ENCODE results near the gene PRLR. TPM values are rescaled to one million over a fixed set of nuclear protein-coding genes. Genes with fewer than 3 reads are reported as not detected.
A peak's percentile ranks its signal among the peaks of the same experiment; 100 is the strongest.
"Not testable (repeated sequence)": the region's sequence is repeated elsewhere in the genome, so short reads cannot be mapped to it uniquely, and the experiment has no call there.

PRLR gene
- total RNA-seq, 1 experiment from 2014 or later = 1.1 TPM

DNA sequence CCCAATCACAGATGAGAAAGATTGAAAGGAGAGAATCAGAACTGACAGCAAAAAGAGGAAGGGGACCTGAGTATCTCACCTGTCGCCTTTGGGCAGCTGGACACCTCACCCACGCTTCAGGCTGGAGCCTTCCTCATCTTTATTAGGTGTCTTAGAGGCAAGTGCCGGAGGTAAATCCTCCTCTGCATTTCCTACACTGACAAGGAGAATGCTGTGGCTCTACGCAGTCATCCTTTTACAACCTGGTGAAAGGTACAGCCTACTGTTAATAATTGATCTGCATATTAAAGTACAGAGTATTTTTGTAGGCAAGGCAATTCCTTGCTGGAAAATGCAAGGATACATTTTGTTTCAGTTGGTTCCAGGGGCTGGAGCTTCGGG is 34.8 kb downstream of the PRLR start:
- no peak for DNase-seq (ENCODE audit: low spot score)

- no peak for DNase-seq (ENCODE audit: low spot score)
Measured at GRCh38 chr5:35194635-35195471, 35.4 kb downstream of the PRLR start.

GRCh38 chr5:35192506-35192905 is 37.8 kb downstream of the PRLR start:
- DNase-seq (ENCODE audit: low spot score) = no peak

DNA sequence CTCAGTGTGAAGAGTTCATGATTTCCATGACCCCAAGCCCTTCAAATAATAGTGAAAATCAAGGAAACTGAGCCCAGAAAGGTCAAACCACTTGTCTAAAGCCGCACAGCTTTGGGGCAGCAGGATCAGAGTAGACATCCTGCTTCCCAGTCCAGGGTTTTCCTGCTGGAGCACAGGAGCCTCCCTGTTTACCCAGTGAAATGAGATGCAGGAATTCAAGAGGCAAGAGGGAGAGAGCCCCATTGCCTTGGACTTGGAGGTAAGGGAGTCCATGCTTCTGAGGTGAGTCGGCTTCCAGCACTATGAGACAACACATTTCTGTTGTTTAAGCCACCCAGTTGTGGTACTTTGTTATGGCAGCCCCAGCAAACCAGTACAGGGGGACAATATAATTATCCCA is 40.5 kb downstream of the PRLR start:
- DNase-seq (ENCODE audit: low spot score) = not testable (repeated sequence)

DNA sequence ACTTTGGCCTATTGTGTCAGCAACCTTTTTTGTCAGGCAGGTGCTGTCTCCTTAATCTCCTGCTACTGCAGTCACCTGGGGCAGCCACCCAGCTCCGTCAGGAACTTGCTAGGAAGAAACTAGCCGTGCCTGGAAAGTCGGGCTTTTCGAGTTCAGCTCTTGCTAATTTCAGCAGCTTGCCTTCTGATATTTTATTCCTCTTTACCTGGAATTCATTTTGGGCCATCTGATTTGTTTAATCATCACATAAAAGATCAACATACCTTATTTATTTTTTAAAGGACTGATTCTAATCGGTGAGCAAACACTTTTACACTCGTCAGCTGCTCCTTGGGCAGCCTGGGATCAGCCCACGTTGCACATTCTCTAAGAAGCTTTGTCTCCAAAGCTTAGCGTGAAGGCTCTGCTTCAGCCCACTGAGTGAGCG is 42.2 kb downstream of the PRLR start:
- DNase-seq (ENCODE audit: low spot score) = no peak

- DNase-seq (ENCODE audit: low spot score) = not testable (repeated sequence)
Measured at GRCh38 chr5:35187621-35188020, 42.7 kb downstream of the PRLR start.

- DNase-seq (ENCODE audit: low spot score) = no peak
Measured at GRCh38 chr5:35186749-35187148, 43.5 kb downstream of the PRLR start.

DNA sequence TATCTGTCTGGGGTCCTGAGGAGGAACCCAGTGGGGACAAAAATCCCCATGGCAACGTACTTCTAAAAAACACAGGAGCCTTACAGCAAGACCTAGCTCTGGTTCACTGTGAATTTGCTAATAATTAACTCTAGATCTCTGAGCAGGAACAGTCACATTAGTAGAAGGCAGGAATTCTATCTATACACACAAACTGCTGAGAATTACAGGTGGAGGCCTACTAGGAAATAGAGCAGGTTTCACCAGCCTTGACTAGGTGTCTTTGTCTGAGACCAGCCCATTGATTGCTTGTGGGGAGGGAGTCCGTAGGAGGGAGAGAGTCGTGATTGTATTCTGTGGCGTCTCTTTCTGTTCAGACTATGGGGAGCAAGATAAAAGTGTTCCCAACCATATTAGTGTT is 44.8 kb downstream of the PRLR start:
- no peak for DNase-seq (ENCODE audit: low spot score)

DNA sequence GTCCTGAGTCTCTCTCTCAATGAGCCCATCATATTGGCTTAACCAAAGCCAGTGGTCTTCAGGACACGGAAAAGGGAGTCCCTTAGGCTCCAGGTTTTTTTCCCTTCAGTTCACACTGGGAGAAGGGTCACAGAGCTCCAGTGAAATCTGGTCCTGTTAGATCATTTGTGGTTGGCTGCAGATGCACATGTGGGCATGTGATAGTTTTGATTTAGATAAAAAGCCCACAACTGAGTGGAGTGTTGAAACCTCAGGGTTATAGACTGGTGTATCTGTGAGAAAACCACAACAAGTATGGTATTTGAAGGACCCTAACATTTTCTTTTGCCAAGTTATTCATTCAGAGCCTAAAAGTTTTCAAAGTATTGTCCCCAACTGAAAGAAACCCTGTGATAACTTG is 46.7 kb downstream of the PRLR start:
- no peak for DNase-seq (ENCODE audit: low spot score)

GRCh38 chr5:35182910-35183535 is 47.3 kb downstream of the PRLR start:
- peak; percentile 61 for DNase-seq (ENCODE audit: low spot score)

- no peak for DNase-seq (ENCODE audit: low spot score)
Measured at GRCh38 chr5:35182486-35182885, 47.8 kb downstream of the PRLR start.

DNA sequence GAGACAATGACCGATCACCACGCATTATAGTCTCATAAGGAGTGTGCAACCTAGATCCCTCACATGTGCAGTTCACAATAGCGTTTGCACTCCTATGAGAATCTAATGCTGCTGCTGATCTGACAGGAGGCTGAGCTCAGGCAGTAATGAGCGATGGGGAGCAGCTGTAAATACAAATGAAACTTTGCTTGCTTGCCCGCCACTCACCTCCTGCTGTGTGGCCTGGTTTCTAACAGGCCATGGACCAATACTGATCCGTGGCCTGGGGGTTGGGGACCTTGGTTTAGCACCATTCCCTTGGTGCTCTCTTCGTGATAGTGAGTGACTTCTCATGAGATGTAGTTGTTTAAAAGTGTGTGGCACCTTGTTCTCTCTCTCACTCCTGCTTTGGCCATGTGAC is 50.2 kb downstream of the PRLR start:
- DNase-seq (ENCODE audit: low spot score) = no peak

DNA sequence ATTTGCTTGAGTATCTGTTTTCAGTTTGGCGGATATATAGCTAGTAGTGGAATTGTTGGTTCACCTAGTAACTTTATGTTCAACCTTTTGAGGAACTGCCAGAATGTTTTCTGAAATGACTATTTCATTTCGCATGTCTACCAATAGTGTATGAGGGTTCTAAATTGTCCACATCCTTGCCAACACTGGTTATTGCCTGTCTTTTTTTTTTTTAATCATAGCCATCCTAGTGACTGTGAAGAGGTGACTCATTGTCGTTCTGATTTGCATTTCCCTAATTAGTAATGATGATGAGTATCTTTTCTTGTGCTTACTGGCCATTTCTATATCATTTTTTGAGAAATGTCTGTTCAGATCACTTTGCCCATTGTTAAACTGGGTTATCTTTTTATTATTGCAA is 52.5 kb downstream of the PRLR start:
- no peak for DNase-seq (ENCODE audit: low spot score)

DNA sequence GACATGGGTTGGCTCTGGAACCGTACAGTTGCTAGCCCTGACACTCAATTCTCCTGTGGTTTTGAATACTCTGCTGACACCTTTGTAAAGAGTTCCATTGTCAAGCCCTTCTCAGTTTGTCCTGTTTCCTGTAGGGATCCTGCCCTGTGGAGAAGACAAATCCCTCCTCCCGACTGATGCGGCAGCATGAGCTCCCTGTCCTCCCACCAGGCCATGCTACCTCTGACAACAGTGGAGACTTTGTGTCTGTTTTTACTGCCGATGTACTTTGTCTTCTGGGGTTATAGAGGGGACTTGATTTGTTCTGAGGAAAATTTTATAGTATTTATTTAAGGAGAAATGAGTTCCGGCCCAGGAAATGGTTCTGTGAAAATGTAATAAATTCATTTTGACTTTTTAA is 57.8 kb downstream of the PRLR start:
- no peak for DNase-seq (ENCODE audit: low spot score)

GRCh38 chr5:35171991-35172390 is 58.3 kb downstream of the PRLR start:
- DNase-seq (ENCODE audit: low spot score) = no peak

DNA sequence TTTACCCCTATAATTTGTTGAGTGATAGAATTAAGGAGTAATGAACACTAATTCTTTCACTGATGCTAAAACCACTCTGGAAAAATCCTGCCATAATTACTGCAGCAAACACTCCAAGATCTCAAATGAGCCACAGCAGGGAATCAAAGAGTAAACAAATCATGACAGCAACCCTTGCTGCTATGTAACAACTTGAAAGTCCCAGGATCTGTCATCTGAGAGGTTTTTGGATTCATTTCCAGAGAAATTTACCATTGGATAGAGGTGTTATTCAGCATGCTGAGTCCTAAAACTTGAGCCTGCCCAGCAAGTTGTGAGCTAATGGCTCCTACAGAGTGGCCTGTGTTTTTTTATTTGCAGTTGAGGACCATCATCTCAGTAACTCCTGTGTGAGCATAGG is 59.2 kb downstream of the PRLR start:
- DNase-seq (ENCODE audit: low spot score) = no peak

DNA sequence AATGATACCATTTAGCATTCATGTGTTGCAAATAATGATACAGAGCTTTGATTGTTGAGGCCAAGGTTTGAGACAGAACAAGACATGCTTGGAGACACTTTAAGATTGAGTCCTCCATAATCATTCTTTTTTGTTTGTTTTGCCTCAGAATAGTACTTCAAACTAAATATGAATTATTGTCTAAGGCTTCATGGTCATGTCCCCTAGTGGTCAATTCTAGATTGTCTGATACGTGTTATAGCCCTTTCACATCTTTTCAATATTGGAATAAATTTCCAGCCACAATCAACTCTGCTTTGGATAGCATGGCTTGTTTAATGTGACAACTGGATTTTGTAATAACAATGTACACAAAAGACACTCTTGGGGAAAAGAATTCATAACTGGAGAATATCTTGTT is 64.2 kb downstream of the PRLR start:
- no peak for DNase-seq (ENCODE audit: low spot score)

GRCh38 chr5:35164860-35165542 is 65.3 kb downstream of the PRLR start:
- DNase-seq (ENCODE audit: low spot score) = no peak

DNA sequence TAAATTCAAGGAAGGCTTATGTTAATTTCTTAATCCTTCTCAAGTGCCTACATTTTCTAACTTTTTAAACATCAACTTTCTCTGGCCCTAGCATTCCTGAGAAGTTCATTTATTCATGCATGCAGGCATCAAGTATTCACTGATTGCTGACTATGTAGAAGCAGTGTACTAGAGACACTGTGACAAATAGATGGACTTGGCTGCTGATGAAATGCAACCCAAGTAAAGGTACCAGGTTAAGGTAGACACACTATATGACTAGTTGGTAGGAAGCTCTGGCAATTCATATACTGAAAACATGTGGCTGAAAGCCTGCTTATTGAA is 66.6 kb downstream of the PRLR start:
- no peak for DNase-seq (ENCODE audit: low spot score)

DNA sequence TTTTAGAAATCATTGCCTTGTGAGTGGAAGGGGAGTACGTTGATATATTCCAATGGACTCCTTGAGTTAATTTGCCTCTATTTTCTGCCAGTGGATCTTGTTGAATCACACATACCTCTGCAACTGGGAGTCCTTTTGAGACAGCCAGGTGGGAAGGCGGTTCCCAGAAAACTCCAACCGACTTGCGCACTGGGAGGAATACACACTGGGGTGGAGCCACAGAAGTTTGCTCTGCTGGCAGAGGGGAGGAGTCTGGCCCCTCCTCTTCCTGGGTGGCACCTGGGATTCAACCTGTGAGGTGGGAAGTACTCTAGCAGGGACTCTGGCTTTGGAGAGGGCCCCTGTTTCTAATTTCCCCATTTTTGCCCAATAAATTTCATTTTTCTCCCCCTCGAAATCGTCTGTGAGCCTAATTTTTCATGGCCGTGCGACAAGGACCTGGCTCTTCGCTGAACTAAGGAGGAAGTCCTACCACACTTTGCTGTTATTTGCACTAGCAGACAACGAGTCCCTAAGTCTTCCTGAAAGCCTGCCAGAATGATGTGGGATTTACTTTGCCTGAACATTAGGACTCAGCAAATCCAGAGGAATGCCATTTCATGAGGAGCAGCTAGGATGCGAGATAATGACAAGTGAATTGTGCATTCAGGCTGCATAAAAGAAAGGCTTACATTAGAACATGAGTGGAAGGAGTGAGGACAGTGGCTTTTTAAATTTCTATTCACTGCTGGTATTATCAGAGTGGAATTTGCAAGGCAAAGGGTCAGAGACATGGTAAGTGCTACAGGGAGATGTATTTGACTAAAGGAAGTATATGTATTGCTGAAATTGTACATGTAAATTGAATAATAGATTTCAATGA is 67.2 kb downstream of the PRLR start:
- no peak for DNase-seq (ENCODE audit: low spot score)

DNA sequence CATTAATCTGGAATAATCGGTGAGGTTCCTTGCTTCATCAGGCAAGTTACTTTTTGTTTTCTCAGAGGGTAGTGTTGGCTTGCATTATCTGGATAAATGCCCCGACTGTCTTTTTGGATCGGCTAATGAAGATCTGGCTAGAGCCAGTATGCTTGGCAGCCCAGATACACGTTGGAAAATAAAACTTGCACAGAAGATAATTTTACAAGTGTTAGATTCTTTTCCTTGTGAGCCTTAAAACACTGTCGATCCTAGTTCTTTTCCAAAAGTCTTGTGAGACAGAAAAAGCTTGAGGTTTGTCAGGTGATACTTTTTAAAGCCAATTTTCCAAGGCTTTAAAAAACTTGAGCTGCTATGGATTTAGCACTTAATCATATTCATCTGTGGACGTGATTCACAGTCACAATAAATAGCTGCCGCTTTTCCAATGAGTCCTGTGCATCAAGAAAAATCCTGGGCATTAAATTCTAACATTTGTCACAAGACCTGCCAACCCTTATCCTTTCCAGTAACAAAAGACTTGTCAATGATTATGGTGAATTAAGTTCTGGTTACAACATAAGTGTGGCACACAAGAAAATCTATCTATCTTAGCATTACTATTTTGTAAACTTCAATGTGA is 68.5 kb downstream of the PRLR start:
- DNase-seq (ENCODE audit: low spot score) = no peak

Measured in H4 (cell line).